Fibroblast of skin of left quadriceps (primary cell): Measurements from ENCODE around the gene ZNF582.

Experiments used
- DNase-seq, 2 experiments: peaks; one replicate each; pipeline ENCODE4 v3.0.0-alpha.2; 2013; ENCODE audit warnings: low read depth in 2 of 2

Gene ZNF582

GRCh38 chr19:56393119-56394012, at the start of gene ZNF582:
Gene ZNF582, minus strand, starts transcription at chr19:56393534. Its CDS starts 1,782 bp downstream, at chr19:56391752.
- peak; percentile 93 to 94 for DNase-seq

DNA sequence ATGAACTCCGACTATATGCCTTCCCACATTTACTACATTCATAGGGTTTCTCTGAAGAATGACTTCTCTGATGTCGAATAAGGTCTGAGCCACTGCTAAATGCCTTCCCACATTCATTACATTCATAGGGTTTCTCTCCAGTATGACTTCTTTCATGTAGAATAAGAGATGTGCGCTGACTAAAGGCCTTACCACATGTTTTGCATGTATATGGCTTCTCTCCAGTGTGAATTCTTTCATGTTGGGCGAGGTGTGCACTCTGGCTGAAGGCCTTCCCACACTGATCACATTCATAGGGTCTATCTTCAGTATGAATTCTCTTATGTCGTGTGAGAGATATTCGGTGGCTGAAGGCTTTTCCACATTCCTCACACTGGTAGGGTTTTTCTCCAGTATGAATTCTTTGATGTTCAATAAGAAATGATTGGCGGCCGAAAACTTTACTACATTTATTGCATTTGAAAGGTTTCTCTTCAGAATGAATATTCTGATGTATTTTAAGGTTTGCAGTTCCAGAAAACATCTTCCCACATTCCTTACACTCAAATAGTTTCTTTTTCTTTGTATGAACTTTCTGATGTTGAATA, 48.0 kb upstream of the ZNF582 start:
- no peak for DNase-seq

DNA sequence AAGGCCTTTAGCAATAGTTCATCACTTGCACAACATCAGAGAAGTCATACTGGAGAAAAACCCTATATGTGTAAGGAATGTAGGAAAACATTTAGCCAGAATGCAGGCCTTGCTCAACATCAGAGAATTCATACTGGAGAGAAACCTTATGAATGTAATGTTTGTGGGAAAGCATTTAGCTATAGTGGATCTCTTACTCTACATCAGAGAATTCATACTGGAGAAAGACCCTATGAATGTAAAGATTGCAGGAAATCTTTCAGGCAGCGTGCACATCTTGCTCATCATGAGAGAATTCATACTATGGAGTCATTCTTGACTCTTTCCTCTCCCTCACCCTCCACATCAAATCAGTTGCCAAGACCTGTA, 30.6 kb upstream of the ZNF582 start:
- no peak for DNase-seq

DNA sequence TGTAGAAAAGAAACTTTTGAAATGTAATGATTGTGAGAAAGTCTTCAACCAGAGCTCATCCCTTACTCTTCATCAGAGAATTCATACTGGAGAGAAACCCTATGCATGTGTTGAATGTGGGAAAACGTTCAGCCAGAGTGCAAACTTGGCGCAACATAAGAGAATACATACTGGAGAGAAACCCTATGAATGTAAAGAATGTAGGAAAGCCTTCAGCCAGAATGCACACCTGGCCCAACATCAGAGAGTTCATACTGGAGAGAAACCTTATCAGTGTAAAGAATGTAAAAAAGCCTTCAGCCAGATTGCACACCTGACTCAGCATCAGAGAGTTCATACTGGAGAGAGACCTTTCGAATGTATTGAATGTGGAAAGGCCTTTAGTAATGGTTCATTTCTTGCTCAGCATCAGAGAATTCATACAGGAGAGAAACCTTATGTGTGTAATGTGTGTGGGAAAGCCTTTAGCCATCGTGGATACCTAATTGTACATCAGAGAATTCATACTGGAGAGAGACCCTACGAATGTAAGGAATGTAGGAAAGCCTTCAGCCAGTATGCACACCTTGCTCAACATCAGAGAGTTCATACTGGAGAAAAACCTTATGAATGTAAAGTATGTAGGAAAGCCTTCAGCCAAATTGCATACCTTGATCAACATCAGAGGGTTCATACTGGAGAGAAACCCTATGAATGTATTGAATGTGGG, 30.1 kb upstream of the ZNF582 start:
- DNase-seq: no peak

- DNase-seq: no peak
These were observed 11.7 kb upstream of the ZNF582 start for GRCh38 chr19:56405062-56405461.

GRCh38 chr19:56404705-56405056, 11.3 kb upstream of the ZNF582 start:
- no peak for DNase-seq

DNA sequence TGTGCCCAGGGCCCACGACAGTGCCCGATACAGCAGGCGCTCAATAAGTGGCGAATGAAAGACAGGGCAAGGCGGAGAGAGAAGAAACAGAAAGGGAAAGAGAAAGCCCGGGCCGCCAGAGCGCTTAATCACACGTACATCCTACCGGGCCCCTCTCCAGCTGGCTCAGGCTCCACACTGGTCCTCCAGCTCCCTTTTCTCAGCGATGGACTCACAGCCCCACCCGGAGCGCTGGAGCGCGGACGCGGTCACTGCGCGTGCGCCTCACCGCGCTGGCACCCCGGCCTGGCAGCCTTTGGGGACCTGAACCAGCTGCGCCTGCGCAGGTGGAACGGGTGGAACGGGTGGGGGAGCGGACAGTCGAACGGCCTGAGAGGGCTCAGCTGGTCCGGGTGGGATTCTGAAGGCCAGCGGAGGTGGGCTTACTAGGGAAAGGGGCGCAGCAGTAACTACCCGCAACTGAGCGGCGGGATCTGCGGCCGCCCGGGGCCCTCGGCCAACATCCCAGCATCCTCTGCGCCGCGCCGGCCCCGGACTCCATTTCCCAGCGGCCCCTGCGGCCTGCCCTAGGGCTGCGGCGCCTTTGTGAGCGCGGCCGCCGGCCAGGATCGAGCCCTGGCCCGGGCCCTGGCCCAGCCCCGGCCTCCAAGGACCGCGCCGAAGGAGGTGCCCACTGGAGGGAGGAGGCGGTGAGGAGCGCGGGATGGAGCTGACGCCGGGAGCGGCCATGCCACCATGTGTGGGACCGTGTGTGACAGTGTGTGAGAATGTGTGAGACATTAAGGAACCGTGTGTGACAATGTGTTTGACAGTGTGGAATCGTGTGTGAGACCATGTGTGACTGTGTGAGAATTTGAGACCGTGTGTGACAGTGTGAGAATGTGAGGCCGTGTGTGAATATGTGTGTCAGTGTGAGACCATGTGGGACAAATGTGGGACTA, 10.7 kb upstream of the ZNF582 start, which contains the start of gene ZNF583:
Gene ZNF583 (plus strand): TSS at position 569 of the 941 bp plus-strand sequence. CDS start 2,783 bp downstream, outside the sequence.
- peak; percentile 93 for DNase-seq

DNA sequence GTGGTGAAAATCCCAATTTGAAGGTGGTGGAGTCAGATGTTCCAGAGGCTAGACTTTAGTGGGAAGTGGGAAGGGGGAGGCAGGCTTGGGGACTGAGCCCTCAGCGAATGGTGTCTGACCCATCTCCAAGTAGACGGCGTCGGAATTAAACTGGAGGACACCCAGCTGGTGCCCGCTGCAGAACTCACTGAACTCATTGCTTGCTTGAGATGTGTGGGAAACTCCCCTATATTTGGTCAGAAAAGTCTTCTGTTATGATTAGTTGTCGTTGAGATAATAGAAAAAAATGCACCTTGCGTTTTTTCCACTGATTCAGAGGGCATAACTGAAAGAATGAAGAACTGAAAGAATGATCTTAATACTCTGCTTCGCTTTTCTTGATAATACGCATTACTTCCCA, 9.9 kb upstream of the ZNF582 start:
- no peak for DNase-seq

GRCh38 chr19:56400485-56400884, 7.2 kb upstream of the ZNF582 start:
- DNase-seq: no peak

DNA sequence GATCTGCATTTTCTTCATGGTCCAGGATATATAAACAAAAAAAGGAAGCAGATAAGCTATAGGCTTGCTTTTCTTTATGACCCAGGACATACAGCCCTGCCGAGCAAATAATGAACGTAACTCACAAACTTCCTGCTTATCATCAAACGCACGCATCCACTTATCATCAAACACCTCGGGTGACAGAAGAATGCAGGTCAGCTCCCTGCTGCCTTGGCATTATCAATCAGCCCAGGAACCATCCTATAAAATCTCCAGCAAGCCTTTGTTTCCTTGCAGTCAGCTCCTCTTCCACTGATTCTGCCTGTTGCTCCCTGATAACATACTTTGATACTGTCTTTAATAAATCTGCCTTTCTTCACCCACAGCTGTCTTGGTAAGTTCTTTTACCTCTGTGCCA, 5.5 kb upstream of the ZNF582 start:
- DNase-seq: no peak

DNA sequence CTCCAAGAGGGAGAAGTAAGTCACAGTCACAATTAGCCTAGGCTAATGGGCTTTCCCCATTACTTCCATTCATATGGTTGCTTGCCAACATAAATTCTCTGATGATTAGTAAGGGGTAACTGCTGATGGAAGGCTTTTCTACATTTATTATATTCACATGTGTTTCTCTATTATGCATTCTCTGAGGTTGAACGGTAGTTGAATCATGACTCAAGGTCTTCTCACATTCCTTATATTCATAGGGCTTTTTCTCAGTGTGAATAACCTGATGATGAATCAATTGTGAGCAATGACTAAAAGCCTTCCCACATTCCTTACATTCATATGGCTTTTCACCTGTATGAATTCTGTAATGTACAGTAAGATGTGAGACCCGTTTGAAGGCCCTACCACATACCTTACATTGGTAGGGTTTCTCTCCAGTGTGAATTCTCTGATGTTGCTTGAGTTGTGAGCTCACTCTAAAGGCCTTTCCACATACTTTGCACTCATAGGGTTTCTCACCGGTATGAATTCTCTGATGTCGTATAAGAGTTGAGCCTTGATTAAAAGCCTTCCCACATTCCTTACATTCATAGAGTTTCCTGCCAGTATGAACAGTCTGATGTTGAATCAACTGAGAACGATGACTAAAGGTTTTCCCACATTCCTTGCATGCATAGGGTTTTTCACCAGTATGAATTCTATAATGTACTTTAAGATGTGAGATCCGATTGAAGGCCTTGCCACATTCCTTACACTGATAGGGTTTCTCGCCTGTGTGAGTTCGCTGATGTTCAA, 9.3 kb downstream of the ZNF582 start:
- no peak for DNase-seq

GRCh38 chr19:56377105-56377924, 16.0 kb downstream of the ZNF582 start:
- no peak for DNase-seq

DNA sequence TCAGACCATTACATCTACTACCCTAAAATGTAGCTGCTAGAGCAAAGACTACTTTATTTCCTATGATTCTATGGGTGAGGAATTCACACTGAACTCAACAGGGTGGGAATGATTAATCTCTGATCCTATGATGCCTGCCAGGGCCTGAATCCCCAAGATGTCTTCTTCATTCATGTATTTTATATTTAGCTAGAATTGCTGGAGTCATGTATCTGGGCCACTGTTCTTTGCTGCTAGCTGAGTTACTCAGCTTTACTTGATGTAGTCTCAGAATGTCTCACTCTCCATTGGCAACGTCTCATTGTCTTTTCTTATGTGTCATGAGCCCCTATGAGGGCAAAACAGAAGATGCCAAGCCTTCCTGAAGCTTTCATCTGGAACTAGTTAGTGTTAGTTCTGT, 21.1 kb downstream of the ZNF582 start:
- no peak for DNase-seq

- DNase-seq: no peak
These were observed 23.3 kb downstream of the ZNF582 start for GRCh38 chr19:56369886-56370676.

GRCh38 chr19:56367829-56368711, 25.3 kb downstream of the ZNF582 start:
- peak; percentile 88 for DNase-seq

GRCh38 chr19:56360841-56361240, 32.5 kb downstream of the ZNF582 start:
- no peak for DNase-seq

DNA sequence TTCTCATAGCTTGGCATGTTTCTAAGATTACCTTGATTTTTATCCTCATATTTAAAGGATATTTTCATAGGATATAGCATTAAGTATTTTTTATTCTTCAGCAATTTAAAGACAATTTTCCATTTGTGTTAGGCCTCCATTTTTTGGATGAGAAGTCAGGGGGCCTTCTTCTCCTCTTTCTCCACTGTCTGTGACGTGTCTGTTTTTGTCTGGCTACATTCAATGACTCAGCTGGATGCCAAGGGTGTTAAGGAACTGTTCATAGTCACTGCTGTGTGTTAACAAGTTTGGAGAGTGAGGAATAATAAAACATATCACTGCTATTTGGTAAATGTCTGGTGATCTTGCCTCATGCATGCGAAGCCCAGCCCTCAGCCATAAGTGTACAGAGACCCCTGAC, 36.4 kb downstream of the ZNF582 start:
- no peak for DNase-seq

DNA sequence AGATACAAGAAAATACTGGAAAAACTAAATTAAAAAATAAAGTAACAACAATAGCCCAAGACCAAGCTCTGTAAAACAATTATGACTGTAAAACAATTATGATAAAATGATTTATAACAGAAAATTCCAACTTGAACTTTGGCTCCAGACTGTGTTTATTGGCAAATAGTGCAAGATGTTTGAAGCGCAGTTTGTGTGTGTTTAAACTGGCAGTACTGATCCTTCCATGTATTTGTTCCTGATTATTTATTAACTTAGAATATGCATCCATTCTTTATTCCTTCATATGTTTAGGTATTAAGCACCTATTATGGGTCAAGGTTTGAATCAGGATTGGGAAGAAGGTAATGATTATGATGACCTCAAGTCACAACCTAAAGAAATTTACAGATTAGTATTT, 37.8 kb downstream of the ZNF582 start:
- DNase-seq: no peak
